NT2/D1 (cell line): ENCODE data around the gene FAM170B.

Experiments
- YY1 ChIP-seq: IDR thresholded peaks from 2 replicates; pipeline ENCODE4 v1.6.1; 2011; ENCODE audit not compliant: insufficient read length, insufficient read depth
- ZNF274 ChIP-seq: IDR thresholded peaks from 2 replicates; pipeline ENCODE4 v1.6.1; 2011; ENCODE audit warnings: mild to moderate bottlenecking, low read depth, low read length

DNA sequence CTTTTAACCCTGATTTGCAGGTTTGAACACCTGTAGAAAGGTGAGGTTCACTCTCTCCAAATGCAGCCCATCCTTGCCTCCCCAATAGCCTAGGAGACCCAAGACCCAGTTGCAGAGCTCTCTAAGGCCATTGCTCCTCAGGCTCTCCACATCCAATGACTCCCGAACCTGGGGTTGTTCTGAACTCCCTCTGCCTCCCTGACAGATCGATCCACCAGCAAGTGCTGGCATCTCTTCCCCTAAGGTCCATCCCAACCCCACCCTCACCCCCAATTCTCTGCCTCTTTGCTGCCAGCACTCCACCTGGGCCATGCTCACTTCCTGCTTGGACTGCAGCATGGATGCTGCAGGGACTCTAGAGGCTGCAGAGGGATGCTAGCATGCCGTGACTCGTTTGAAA, 19.3 kb upstream of the FAM170B start:
- TF ChIP-seq ZNF274 (no peak), YY1 (no peak)
